HG03280 (cell line): Measurements from ENCODE around the gene LTBP4.
A peak's percentile ranks its signal among the peaks of the same experiment; 100 is the strongest.
"Not testable (repeated sequence)": the region's sequence is repeated elsewhere in the genome, so short reads cannot be mapped to it uniquely, and the experiment has no call there.

Experiments used
- ATAC-seq: cut with Tn5 transposase; IDR thresholded peaks from one replicate; pipeline ENCODE4 v1.9.1; 2021; ENCODE audit warnings: mild to moderate bottlenecking, moderate library complexity; ENCODE audit not compliant: unreplicated experiment

The LTBP4 gene

DNA sequence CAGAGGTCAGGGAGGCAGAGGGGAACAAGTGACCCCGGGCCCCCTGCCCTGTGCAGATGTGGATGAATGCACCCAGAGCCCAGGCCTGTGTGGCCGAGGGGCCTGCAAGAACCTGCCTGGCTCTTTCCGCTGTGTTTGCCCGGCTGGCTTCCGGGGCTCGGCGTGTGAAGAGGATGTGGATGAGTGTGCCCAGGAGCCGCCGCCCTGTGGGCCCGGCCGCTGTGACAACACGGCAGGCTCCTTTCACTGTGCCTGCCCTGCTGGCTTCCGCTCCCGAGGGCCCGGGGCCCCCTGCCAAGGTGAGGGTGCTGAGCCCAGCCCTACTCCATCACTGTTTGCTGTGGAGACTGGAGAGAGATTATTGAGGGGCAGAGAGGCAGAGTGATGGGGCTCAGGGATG is 9.9 kb downstream of the LTBP4 start:
- no peak for ATAC-seq

DNA sequence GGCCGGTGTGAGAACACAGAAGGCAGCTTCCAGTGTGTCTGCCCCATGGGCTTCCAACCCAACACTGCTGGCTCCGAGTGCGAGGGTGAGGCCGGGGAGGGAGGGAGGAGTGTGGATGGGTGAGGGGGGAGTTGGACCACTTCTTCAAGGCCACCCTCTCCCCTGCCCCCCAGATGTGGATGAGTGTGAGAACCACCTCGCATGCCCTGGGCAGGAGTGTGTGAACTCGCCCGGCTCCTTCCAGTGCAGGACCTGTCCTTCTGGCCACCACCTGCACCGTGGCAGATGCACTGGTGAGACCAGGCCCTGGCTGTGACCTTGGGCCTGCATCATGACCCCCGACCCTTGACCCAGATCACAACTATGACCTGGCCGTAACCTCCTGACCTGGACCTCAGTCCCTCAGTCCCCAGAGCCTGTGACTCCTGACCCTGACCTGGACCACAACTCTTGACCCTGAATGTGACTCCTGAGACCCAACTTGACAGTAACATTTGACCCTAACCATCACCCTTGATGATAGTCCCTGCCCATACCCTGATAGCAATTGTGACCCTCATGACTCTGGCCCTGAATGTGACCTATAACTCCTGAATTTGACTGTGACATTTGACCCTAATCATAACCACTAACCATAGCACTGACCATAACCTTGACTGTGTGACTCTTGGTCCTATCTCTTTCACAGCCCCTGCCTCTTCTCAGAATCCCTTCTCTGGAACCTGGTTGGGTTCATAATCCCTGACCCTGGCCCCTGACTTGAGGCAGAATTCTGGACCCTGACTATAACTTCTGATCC is 10.9 kb downstream of the LTBP4 start:
- ATAC-seq: no peak

DNA sequence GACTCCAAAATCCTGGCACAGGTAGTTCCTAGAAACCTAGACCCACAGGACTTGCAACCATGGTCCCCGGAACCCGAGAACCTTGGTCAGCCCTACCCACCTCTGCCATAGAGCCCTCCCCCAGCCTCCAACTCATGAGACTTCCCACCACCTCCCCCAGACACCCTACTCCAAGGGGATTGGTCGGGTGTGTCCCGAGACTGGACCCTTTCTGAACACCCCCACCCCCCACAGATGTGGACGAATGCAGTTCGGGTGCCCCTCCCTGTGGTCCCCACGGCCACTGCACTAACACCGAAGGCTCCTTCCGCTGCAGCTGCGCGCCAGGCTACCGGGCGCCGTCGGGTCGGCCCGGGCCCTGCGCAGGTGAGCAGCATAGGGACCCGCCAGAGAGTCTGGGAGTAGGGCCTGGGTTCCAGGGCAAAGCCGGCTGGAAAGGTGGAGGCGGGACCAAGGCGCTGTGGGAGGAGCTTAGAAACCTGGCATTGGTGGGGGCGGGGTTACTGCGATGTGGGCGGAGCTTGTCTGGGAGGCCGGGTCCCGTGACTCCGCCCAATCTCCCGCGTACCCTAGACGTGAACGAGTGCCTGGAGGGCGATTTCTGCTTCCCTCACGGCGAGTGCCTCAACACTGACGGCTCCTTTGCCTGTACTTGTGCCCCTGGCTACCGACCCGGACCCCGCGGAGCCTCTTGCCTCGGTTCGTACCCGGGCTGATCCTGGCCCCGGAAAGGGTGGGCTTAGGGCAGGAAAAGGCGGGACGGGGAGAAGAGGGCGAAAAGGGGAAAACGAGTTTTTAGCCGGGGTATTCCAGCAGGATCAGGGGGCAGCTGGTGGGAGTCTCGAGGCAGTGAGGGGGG is 11.9 kb downstream of the LTBP4 start:
- ATAC-seq: no peak

DNA sequence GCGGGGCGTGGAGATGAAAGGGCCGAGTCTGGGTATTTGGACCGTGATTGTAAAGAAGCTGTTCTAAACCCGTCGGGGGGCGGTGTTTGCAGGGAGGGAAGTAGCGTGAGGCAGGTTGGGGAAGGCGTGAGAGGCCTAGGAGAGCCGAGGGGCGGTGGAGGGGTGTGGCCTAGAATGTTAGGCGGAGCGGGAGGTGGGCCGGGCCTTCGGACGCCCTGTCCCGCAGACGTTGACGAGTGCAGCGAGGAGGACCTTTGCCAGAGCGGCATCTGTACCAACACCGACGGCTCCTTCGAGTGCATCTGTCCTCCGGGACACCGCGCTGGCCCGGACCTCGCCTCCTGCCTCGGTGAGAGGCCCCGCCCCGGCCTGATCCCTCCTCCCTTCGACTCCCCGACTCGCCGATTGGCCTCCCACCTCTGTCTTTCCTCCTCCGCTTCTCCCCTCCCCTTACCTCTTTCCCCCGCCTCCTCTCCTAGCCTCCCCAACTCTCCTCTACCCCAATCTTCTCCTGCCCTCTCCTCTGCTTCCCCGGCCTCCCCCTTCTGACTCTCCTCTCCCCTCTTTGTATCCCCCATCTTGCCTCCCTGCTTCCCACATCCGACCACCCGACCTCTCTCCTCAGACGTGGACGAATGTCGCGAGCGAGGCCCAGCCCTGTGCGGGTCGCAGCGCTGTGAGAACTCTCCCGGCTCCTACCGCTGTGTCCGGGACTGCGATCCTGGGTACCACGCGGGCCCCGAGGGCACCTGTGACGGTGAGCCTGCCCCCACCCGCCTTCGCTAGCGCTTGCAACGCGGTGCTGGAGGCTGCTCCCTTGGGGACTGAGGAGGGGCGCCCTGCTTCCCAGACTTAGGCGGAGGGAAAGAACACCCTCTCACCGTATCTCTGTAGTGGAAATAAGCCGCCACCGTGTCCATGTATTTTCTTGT is 12.8 kb downstream of the LTBP4 start:
- ATAC-seq: peak; percentile 58

DNA sequence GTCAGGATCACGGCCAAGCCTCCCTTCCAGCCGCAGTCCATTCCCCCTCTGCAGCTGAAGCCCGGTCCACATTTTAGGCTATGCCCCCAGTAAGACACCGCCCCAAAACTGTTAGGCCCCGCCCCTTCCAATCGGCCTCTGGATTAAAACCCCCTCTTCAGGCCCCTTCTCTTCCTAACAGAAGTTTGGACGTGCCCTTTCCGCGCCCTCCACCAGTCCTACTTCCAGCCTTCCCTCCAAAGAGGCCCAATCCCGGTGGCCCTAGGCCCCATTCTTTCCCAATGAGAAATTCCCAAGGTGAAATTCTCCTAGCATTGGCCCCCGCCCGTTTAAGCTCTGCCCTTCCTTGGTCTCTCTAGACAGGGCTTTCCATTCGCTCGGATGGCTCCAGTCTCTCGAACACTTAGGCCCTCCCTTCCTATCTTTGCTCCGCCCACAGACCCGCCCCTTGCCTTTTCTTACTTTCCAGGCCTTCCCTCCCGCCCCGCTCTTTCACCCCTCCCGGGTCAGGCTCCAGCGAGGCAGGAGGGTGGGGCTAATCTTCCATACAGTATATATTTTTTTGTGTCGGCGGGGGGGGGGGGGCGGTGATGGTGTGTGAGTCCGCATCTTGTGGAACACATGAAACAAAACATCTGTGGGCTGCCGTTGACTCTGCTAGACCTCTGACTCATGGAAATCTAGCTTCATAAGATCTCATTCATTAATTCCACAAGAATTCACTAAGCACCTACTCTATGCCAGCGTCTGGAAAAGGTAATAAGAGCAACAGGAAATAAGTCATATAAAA is 13.6 kb downstream of the LTBP4 start:
- ATAC-seq: no peak

DNA sequence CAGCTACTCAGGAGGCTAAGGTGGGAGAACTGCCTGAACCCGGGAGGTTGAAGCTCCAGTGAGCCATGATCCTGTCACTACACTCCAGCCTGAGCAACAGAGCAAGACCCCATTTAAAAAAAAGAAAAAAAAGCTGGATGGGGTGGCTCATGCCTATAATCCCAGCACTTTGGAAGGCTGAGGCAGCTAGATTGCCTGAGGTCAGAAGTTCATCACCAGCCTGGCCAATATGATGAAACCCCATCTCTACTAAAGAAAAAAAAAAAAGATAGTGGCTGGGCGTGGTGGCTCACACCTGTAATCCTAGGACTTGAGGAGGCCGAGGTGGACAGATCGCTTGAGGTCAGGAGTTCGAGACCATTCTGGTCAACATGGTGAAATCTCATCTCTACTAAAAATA is 15.0 kb downstream of the LTBP4 start:
- ATAC-seq: no peak

DNA sequence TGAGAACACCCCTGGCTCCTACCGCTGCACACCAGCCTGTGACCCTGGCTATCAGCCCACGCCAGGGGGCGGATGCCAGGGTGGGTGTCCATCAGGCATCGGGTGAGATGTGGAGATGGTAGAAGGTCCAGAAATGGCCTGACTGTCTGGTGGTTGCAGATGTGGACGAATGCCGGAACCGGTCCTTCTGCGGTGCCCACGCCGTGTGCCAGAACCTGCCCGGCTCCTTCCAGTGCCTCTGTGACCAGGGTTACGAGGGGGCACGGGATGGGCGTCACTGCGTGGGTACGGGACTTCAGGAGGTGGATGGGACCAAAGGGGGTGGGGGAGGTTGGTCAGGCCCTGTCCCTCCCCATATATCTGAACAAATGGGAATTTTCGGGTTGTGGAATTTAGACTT is 15.8 kb downstream of the LTBP4 start:
- ATAC-seq: no peak

DNA sequence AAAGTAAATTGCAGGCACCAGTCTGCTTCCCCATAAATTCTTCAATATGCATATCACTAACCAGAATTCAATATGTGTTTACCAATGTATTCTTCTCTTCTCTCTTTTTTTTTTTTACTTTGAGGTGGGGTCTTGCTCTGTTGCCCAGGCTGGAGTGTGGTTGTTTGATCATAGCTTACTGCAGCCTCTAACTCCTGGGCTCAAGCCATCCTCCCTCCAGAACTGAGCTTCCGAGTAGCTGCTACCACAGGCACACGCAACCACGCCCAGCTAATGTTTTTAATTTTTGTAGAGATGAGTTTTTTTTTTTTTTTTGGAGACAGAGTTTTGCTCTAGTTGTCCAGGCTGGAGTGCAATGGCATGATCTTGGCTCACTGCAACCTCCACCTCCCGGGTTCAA is 16.8 kb downstream of the LTBP4 start:
- ATAC-seq: no peak

- no peak for ATAC-seq
These were observed 18.4 kb downstream of the LTBP4 start for GRCh38 chr19:40619333-40620160.

DNA sequence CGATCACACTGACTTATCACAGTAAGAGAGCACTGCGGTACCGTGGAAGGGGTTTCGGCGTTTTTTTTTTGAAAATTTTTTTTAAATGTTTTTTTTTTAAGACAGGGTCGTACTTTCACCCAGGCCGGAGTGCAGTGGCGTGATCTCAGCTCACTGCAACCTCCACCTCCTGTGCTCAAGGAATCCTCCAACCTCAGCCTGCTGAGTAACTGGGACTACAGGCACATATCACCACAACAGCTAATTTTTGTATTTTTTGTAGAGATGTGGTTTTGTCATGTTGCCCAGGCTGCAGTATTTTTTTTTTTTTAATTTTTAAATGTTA is 19.0 kb downstream of the LTBP4 start:
- no peak for ATAC-seq

DNA sequence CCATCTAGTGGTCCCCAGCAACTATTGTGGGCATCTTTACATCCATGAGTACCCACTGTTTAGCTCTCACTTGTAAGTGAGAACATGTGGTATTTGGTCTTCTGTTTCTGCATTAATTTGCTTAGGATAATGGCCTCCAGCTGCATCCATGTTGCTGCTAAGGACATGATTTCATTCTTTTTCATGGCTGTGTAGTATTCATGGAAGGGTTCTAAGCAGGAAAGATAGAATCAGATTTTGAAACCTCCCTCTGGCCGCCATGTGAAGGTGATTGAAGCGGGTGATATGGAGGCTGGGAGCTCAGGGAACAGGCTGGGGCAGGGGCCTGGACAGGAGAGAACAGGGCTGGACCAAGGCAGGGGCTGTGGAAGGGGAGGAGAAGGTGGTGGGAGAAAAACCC is 20.1 kb downstream of the LTBP4 start:
- no peak for ATAC-seq

DNA sequence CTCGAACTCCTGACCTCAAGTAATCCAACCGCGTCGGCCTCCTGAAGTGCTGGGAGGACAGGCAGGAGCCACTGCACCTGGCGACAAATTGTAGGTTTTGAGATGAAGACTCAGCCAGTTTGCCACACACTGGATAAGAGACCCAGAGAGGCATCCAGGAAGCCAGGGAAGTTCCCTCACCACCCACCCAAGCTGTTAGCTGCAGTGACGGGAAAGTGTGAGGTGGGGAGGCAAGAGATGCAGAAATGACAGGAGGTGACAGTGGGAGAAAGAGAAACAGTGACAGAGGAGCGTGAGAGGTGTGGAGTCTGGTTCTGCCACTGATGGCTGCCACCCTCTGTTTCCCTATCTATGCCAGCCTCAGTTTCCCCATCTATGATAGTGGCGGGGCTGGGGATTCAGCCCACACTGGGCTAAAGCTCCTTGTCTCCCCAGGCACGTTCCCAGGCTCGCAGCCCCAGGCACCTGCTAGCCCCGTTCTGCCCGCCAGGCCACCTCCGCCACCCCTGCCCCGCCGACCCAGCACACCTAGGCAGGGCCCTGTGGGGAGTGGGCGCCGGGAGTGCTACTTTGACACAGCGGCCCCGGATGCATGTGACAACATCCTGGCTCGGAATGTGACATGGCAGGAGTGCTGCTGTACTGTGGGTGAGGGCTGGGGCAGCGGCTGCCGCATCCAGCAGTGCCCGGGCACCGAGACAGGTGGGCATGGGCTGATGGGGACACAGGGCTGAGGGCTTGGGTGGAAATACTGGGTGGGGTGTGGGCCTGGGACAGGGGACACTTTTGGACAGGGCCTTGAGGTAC is 21.0 kb downstream of the LTBP4 start:
- no peak for ATAC-seq

- ATAC-seq: no peak
These were observed 21.6 kb downstream of the LTBP4 start for GRCh38 chr19:40622773-40623075.

DNA sequence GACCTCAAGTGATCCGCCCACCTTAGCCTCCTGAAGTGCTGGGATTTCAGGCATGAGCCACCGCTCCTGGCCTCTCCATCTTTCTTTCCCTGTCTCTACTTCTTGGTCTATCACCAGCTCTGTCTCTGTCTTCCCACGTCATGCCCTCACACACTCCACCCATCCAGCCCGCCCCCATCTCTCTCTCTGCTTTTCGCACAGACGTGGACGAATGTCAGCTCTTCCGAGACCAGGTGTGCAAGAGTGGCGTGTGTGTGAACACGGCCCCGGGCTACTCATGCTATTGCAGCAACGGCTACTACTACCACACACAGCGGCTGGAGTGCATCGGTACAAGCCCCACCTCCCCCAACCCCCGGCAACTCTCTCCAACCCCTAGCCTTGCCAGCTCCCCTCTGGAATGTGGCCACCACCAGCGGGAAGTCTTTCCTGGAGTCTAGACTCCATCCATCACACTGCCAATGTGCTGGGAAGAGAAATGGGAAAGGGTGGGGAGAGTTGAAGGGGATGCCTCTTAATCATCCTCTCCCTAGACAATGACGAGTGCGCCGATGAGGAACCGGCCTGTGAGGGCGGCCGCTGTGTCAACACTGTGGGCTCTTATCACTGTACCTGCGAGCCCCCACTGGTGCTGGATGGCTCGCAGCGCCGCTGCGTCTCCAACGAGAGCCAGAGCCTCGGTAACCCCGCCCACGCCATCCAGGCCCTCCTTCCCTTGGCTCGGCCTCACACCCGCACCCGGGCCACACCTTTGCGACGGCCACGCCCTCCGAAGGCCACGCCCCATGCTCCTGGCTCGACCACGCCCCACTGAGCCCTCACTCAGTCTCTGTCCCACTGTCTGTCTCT is 22.5 kb downstream of the LTBP4 start:
- no peak for ATAC-seq

DNA sequence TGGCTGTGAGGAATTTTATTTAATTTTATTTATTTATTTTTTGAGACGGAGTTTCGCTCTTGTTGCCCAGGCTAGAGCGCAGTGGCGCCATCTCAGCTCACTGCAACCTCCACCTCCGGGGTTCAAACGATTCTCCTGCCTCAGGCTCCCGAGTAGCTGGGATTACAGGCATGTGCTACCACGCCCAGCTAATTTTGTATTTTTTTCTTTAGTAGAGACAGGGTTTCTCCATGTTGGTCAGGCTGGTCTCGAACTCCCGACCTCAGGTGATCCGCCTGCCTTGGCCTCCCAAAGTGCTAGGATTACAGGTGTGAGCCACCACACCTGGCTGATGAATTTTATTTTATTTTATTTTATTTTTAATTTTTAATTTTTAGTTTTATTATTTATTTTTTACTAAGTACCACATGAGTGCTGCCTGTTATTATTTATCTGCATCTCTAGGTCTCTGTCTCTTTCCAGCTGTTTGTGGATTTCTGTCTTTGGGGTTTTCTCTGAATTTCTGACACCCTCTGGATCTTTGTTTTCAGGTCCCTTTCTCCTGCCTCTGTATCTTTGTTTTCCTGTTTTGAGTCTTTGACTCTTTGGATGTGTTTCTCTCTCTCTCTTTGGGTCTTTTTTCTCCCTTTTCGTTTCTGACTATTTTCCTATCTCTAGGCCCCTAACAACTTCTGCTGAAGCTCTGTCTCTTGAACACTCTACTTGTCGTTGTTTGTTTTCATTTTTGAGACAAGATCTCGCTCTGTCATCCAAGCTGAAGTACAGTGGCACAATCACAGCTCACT is 23.4 kb downstream of the LTBP4 start:
- not testable (repeated sequence) for ATAC-seq

DNA sequence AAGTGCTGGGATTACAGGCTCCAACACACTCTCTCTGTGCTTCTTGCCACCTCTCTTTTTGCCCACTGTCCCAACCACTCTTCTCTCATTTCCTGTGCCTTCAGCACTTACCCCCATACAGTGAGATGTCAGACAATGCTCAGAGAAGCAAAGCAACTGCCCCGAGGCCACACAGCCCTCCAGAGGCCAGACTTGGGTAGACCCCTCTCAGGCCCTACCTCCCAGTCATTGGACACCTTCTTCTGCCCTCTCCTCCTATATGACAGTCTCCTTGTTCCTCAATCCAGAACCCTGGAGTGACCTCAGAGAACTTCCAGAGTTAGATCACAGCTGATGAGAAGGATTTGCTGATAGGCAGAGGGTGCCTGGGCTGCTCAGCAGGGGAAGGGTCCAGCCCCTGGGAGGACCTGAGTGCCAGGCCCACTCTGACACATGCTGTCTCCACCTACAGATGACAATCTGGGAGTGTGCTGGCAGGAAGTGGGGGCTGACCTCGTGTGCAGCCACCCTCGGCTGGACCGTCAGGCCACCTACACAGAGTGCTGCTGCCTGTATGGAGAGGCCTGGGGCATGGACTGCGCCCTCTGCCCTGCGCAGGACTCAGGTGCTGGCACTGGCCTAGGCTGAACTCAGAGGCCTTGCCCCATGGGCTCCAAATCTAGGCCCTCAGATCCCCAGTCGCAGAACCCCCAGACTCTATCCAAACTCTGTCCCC is 24.4 kb downstream of the LTBP4 start:
- ATAC-seq: no peak

GRCh38 chr19:40626918-40627317 is 25.7 kb downstream of the LTBP4 start:
- ATAC-seq: no peak
